HG02759 (cell line): Measurements from ENCODE around the gene SLITRK2.

Source experiments
- ATAC-seq: cut with Tn5 transposase; IDR thresholded peaks from one replicate; pipeline ENCODE4 v1.9.1; 2021; ENCODE audit warnings: mild to moderate bottlenecking, moderate library complexity; ENCODE audit not compliant: unreplicated experiment

SLITRK2 gene

DNA sequence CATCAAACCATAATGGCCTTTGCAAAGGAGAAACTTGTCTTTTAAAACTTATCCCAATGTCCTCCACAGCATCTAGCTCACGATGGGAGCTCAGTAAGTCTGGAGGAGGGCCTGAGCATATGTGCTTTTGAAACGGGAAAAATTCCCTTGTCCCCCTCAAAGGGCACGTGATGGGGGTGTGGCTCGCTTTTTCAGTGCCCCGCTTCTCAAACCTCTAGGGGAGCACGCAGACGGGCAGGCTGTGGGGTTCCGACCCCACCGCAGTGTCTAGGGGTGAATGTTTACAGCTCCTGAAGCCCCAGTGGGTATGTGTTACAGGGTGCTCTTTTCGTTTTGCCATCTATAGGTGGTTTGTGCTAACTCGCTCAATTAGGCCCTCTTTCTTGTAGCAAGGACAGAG, 31.2 kb downstream of the SLITRK2 start:
- ATAC-seq, result no peak

DNA sequence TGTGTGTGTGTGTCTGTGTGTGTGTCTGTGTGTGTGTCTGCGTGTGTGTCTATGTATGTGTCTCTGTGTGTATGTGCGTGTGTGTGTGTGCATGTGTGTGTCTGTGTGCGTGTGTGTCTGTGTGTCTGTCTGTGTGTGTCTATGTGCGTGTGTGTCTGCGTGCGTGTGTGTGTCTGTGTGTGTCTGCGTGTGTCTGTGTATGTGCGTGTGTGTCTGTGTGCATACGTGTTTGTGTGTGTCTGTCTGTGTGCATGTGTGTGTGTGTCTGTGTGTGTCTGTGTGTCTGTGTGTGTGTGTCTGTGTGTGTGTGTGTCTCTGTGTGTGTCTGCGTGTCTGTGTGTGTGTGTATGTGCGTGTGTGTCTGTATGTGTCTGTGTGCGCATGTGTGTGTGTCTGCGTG, 35.6 kb downstream of the SLITRK2 start:
- ATAC-seq, result no peak

DNA sequence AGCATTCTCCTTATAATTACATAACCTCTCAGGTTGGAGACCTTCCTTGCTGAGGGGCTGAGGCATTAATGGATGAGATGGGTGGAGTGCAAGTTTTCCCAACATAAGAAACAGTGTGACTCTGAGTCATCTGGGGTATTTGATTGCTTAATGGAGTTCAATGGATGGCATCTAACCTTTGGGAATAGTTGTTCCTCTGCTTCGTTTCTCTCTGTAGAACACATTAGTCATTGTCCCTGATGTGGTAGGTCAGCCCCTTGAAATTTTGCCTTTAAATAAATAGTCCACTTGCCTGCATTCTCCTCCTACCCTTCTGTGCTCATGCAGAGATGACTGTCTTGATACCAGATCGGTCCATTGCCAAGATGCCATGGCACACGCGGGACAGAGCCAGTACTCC, 38.6 kb downstream of the SLITRK2 start:
- no peak for ATAC-seq

DNA sequence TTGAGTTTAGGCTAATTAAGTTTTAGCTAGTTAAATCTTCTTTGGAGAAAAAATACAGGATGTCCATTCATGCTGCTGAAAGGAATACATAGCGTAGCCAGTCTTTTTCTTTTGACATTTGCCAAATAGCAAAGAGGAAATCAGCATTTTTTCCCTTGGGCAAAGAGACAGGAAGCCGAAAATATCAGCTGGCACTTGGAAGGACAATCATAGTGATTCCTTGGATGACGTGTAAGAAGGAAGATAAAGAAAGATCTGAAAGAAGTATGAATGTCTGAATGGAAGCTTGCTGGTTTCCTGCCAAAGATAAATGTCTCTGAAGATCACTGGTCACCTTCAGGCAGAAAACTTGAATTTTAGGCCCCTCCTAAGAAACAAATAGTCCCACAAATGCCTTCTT, 44.2 kb downstream of the SLITRK2 start:
- no peak for ATAC-seq

DNA sequence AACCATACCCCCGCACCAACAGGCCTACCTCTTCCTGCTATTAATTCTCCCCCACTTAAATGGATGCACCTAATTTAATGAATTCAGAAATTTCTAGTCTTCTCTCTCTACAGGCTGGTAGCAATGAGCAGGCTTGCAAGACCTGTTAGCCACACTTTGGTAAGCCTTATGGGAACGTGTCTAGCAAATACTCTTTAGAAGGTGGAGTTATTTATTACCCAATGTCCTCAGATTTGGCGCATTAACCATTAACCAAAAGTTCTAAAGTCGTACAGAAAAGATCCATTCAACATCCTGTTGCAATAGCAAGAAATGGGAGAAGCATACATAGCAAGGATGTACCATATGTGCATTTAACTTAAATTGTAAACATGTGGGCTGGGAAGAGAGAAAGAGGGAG, 47.5 kb downstream of the SLITRK2 start:
- ATAC-seq, result no peak
